Activated naive CD4-positive, alpha-beta T cell treated with anti-CD3 and anti-CD28 coated beads, Interleukin-2, amount 50 U/mL, for 72 hours (primary cell): ENCODE results near the gene SYT17. TPM values are rescaled to one million over a fixed set of nuclear protein-coding genes. Genes with fewer than 3 reads are reported as not detected.

Experiments used
- ATAC-seq, 2 donors: fragments of 150-1000 bp; cut with Tn5 transposase; 2 replicates each; pipeline ENCODE4 v1.10.0; 2021; ENCODE audit warnings: mild to moderate bottlenecking in 2 of 2, moderate library complexity in 2 of 2
- DNase-seq, 2 donors: peaks; one replicate each; pipeline ENCODE4 v3.0.0; 2021 to 2022; ENCODE audit warnings: low spot score in 2 of 2
- H3K27ac Mint-ChIP-seq, 2 donors: one replicate each; pipeline ENCODE4 v1.8.0; 2022; ENCODE audit warnings: mild to moderate bottlenecking in 2 of 2, mixed read lengths in 2 of 2
- H3K36me3 Mint-ChIP-seq, 2 donors: one replicate each; pipeline ENCODE4 v1.8.0; 2022; ENCODE audit warnings: mixed read lengths in 2 of 2
- H3K9me3 Mint-ChIP-seq, 2 donors: one replicate each; pipeline ENCODE4 v1.8.0; 2022; ENCODE audit warnings: mixed read lengths in 2 of 2
- total RNA-seq, 2 donors: library from RNA; stranded (reverse); gene quantifications; one replicate each; pipeline ENCODE4 v1.2.3, GENCODE V29; 2022

The SYT17 gene
- total RNA-seq, 2 donors from 2014 or later = not detected

GRCh38 chr16:19163215-19163614, 4.8 kb upstream of the SYT17 start:
- Mint-ChIP-seq H3K27ac (no peak overlapping the region), H3K36me3 (no peaks in the 10 kb centered on the region), H3K9me3 (peaks cover 5 to 6% of the 10 kb centered on the region in 2 donors)
- ATAC-seq (no peak), DNase-seq (no peak)

DNA sequence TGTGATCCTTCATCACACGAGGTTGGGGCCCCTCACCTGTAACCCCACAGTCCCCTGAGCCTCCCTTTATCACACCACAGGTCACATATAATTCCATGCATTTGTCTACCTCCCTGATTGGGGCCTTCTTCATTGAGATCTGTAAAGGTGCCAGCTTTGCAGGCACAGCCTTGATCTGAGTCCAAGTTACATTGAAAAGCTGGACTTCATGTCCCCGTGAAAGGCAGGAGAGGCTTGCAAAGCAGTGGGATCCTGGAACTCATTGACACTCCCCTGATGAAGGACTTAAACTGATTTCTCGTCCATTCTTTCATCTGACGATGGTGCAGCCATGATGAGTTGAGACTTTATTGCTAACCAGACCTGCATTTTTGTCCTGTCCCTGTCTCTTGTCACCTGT, 3.8 kb upstream of the SYT17 start:
- Mint-ChIP-seq H3K27ac (no peak overlapping the region), H3K9me3 (peaks cover 5 to 6% of the 10 kb centered on the region in 2 donors), H3K36me3 (peaks cover 0 to under 1% of the 10 kb centered on the region in 2 donors)
- no peak for ATAC-seq
- DNase-seq = no peak

DNA sequence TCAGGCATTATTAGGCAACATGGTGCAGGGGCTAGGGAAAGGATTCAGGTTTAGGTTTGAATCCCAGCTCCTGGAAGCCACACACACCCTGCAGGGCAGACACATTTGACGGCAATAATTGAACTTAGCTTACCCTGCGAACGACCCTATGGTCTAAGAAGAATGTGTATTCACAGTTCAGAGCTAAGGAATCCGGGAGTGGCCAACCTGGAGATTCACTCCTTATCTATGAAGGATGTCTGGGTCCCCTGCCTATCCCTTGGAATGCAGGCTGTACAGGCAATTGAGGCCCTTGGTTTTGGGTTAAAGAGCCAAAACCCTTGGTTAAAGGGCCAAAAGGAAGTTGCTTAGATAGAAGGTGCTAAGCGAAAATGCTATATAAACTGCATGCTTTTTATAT, 2.9 kb upstream of the SYT17 start:
- peaks cover 5 to 6% of the 10 kb centered on the region in 2 donors for H3K9me3 Mint-ChIP-seq
- no peak overlapping the region for H3K27ac Mint-ChIP-seq
- no peak for ATAC-seq

DNA sequence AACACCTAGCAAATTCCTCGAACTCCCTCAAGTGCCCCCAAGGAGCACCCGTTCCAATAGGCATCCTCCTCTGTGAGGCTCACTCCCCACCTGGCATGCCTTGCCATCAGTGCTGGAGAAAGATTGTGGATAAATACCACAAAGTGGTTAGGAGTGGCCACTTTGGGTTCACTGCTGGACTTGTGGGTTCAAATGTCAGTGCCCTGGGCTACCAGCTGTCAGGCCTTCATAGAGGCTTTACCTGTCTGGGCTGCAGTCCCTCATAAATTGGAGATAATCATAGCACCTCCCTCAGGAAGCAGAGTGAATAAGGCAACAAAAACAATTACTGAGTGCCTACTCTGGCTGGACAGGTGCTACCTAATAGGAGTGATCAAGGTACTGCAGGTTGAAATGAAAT, 1.5 kb upstream of the SYT17 start:
- H3K36me3 Mint-ChIP-seq = peaks cover 0 to 5% of the 10 kb centered on the region in 2 donors
- ATAC-seq (no peak), DNase-seq (no peak)
- peaks cover 5 to 6% of the 10 kb centered on the region in 2 donors for H3K9me3 Mint-ChIP-seq
- H3K27ac Mint-ChIP-seq = no peak overlapping the region

More for the DNA sequence above, 2.9 kb upstream of the SYT17 start:
- no peak for DNase-seq
- H3K36me3 Mint-ChIP-seq = peaks cover 0 to 5% of the 10 kb centered on the region in 2 donors

DNA sequence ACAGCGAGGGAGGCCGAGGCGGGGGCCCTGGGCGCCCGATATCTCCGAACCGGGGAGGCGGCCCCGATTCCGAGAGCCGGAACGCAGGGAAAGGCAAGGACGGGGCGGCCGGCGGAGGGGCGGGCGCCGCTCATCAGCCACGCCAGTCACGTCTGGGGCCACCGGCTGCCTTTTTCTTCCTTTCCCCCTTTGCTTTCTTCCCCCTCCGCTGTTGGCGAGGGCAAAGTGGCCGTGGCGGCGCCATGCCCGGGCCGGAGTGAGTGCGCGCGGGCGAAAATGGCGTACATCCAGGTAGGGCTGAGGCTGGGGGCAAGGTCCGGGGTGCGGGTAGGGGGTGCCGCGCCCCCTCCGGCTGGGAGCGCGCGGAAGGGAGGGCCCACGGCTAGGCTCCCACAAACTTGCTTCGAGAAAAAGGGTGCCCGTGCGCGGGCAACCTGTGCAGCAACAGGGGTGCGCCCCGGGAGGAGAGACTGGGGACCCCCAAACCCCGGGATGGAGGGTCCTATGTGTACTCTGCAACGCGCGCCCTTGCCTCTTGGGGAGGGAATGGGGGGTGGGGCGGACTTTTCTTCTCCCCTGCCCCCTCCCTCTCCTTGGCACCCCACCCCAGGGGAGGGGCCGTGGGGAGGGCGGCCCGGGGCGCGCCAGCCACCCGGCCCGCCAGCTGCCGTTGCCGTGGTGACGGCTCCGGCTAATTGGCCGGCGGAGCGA, 486 bp downstream of the SYT17 start:
- no peaks in the 10 kb centered on the region for H3K9me3 Mint-ChIP-seq
- peaks cover 0 to 5% of the 10 kb centered on the region in 2 donors for H3K36me3 Mint-ChIP-seq

GRCh38 chr16:19169082-19169639, 1.1 kb downstream of the SYT17 start:
- peaks cover 0 to 5% of the 10 kb centered on the region in 2 donors for H3K36me3 Mint-ChIP-seq
- H3K9me3 Mint-ChIP-seq = no peaks in the 10 kb centered on the region
- ATAC-seq = no peak
- no peak for DNase-seq
- no peak overlapping the region for H3K27ac Mint-ChIP-seq

More for the DNA sequence above, 486 bp downstream of the SYT17 start:
- DNase-seq (no peak), ATAC-seq (no peak)
- H3K27ac Mint-ChIP-seq = no peak overlapping the region

GRCh38 chr16:19170043-19170655, 2.1 kb downstream of the SYT17 start:
- ATAC-seq = no peak
- Mint-ChIP-seq H3K27ac (no peak overlapping the region), H3K9me3 (no peaks in the 10 kb centered on the region), H3K36me3 (peaks cover 0 to 5% of the 10 kb centered on the region in 2 donors)
- DNase-seq = no peak

DNA sequence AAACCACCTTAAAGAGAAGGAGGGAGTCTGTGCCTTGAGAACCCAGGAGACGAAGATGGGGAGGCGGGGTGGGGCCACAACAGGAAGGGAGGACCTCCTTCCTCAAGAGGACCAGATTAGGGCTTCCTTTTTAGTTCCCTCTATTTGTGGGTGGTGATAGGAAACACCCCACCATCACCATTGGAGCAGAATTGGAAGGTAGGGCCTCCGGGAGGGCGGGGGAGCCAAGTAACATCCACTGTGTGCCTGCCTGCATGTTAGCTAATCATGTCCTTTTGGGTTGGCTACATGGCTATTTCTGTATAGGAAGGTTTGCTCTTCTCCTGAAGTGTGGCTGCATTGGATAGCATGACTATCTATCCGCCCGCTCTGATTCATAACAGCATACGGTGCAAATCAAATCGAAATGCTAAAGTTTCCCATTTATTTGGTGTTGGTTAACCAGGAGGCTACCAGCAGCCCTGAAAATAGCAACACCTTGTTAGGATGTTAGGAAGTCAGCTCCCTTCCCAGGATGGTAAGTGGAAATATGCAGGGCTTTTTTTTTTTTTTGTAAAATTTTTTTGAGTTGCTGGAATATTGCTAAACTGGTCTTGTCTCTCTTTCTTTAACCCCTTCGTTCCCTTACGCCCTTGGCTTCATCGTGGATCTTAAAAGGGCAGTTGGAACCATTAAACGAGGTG, 4.2 kb downstream of the SYT17 start:
- no peak for DNase-seq
- peaks cover 0 to 5% of the 10 kb centered on the region in 2 donors for H3K36me3 Mint-ChIP-seq
- peaks cover 3 to 4% of the 10 kb centered on the region in 2 donors for H3K9me3 Mint-ChIP-seq
- H3K27ac Mint-ChIP-seq = no peak overlapping the region
- ATAC-seq = no peak

DNA sequence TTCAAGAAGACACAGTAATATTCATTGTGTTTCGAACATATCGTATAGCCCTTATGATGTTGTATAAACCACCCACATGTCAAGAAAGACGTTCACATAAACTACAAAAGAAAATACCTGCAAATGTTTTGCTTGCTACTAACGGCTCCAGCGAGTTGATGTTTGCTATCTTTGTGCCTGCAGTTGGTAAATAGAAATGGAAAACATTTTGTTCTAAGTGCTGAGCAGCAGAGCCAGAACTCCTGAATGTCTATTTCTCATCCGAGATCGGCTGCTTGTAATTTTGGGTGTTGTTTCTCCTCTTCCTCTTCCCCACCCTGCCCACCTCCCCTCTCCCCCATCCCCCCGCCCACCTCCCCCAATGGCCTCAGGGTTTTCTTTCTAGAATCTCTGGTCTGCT, 5.0 kb downstream of the SYT17 start:
- Mint-ChIP-seq H3K36me3 (peaks cover 0 to 5% of the 10 kb centered on the region in 2 donors), H3K9me3 (peaks cover 3 to 4% of the 10 kb centered on the region in 2 donors), H3K27ac (no peak overlapping the region)
- no peak for ATAC-seq
- DNase-seq = no peak

GRCh38 chr16:19173649-19174383, 5.8 kb downstream of the SYT17 start:
- no peak for DNase-seq
- no peak for ATAC-seq
- Mint-ChIP-seq H3K27ac (no peak overlapping the region), H3K36me3 (peaks cover 0 to 5% of the 10 kb centered on the region in 2 donors), H3K9me3 (peaks cover 3 to 4% of the 10 kb centered on the region in 2 donors)

GRCh38 chr16:19174478-19174877, 6.4 kb downstream of the SYT17 start:
- ATAC-seq (no peak), DNase-seq (no peak)
- Mint-ChIP-seq H3K27ac (no peak overlapping the region), H3K36me3 (peaks cover 0 to 3% of the 10 kb centered on the region in 2 donors), H3K9me3 (peaks cover 3 to 4% of the 10 kb centered on the region in 2 donors)

GRCh38 chr16:19175492-19176262, 7.6 kb downstream of the SYT17 start:
- H3K36me3 Mint-ChIP-seq = no peaks in the 10 kb centered on the region
- H3K9me3 Mint-ChIP-seq = peaks cover 3 to 4% of the 10 kb centered on the region in 2 donors
- ATAC-seq (no peak), DNase-seq (no peak)
- no peak overlapping the region for H3K27ac Mint-ChIP-seq

- H3K36me3 Mint-ChIP-seq = no peaks in the 10 kb centered on the region
- ATAC-seq (no peak), DNase-seq (no peak)
- H3K9me3 Mint-ChIP-seq = peaks cover 3 to 4% of the 10 kb centered on the region in 2 donors
- no peak overlapping the region for H3K27ac Mint-ChIP-seq
Measured at GRCh38 chr16:19177111-19177739, 9.2 kb downstream of the SYT17 start.

GRCh38 chr16:19179546-19180490, 11.8 kb downstream of the SYT17 start:
- H3K9me3 Mint-ChIP-seq = peaks cover 3 to 4% of the 10 kb centered on the region in 2 donors
- H3K27ac Mint-ChIP-seq = no peak overlapping the region
- no peaks in the 10 kb centered on the region for H3K36me3 Mint-ChIP-seq
- DNase-seq (peak in 1 of 2 donors; percentile 49), ATAC-seq (peak; percentile 39 to 56)
